Fibroblast of lung (primary cell): ENCODE data around the gene MLXIPL. TPM values are rescaled to one million over a fixed set of nuclear protein-coding genes. Genes with fewer than 3 reads are reported as not detected.
"Not testable (repeated sequence)": the region's sequence is repeated elsewhere in the genome, so short reads cannot be mapped to it uniquely, and the experiment has no call there.

ENCODE experiments used
- DNase-seq, 2 donors: peaks; one replicate each; pipeline versions ENCODE4 v3.0.0 to v3.0.0-alpha.2; 2010; ENCODE audit warnings: low read depth in 2 of 2
- H2AFZ ChIP-seq: 2 replicates; pipeline ENCODE4 v1.5.1; 2012; ENCODE audit warnings: low read length, control low read depth, inconsistent platforms
- H3K27ac ChIP-seq: 2 replicates; pipeline ENCODE4 v1.5.1; 2011; ENCODE audit warnings: low read length, control low read depth; ENCODE audit not compliant: insufficient read depth
- H3K27me3 ChIP-seq: 2 replicates; pipeline ENCODE4 v1.5.1; 2011; ENCODE audit warnings: mild to moderate bottlenecking, low read length; ENCODE audit not compliant: control insufficient read depth, insufficient read depth
- H3K36me3 ChIP-seq: 2 replicates; pipeline ENCODE4 v1.5.1; 2011; ENCODE audit warnings: low read length; ENCODE audit not compliant: control insufficient read depth, insufficient read depth
- H3K4me1 ChIP-seq: 2 replicates; pipeline ENCODE4 v1.5.1; 2011; ENCODE audit warnings: low read length; ENCODE audit not compliant: control insufficient read depth, insufficient read depth; ENCODE audit errors: extremely low read depth
- H3K4me2 ChIP-seq: 2 replicates; pipeline ENCODE4 v1.5.1; 2011; ENCODE audit warnings: low read length, control low read depth; ENCODE audit not compliant: insufficient read depth; ENCODE audit errors: extremely low read depth
- H3K4me3 ChIP-seq, 4 experiments: fragments of 200-600 bp in 1 of 4; sonication (generic) in 1 of 4; replicated peaks in 1 of 4; 2 replicates each; pipeline ENCODE4 v1.5.1; 2011 to 2016; ENCODE audit warnings: low read length in 4 of 4, low read depth in 3 of 4, mild to moderate bottlenecking in 3 of 4, control low read depth in 2 of 4, inconsistent platforms in 1 of 4, mixed read lengths in 1 of 4; ENCODE audit not compliant: insufficient read depth in 1 of 4; ENCODE audit errors: control extremely low read depth in 1 of 4
- H3K79me2 ChIP-seq: 2 replicates; pipeline ENCODE4 v1.5.1; 2012; ENCODE audit warnings: mild to moderate bottlenecking, low read length, inconsistent platforms; ENCODE audit not compliant: control insufficient read depth, insufficient read depth
- H3K9ac ChIP-seq: 2 replicates; pipeline ENCODE4 v1.5.1; 2011; ENCODE audit warnings: mild to moderate bottlenecking, low read length, control low read depth; ENCODE audit not compliant: insufficient read depth
- H3K9me3 ChIP-seq: 2 replicates; pipeline ENCODE4 v1.5.1; 2012; ENCODE audit warnings: low read depth, low read length; ENCODE audit not compliant: control insufficient read depth, insufficient read depth
- H4K20me1 ChIP-seq: 2 replicates; pipeline ENCODE4 v1.5.1; 2011; ENCODE audit warnings: low read length; ENCODE audit not compliant: control insufficient read depth, insufficient read depth; ENCODE audit errors: extremely low read depth
- CTCF ChIP-seq, 2 donors: IDR thresholded peaks in 1 of 2; conservative IDR thresholded peaks in 1 of 2; 1 replicate in 1 of 2; 2 replicates in 1 of 2; pipeline ENCODE4 v1.5.1; 2011 to 2012; ENCODE audit warnings: low read length in 2 of 2, control low read depth in 1 of 2, inconsistent platforms in 1 of 2, low read depth in 1 of 2, mild to moderate bottlenecking in 1 of 2
- EZH2 ChIP-seq: IDR thresholded peaks from 2 replicates; pipeline ENCODE4 v1.5.1; 2012; ENCODE audit warnings: low read length, control low read depth, mild to moderate bottlenecking; ENCODE audit errors: missing control alignments
- polyA plus RNA-seq, 2 donors: library from polyadenylated mRNA; depleted of rRNA in 1 of 2; stranded (reverse) in 1 of 2; unstranded in 1 of 2; fragments of >200 nt; gene quantifications; 2 replicates each; pipeline ENCODE4 v1.2.1, GENCODE V29; 2011 to 2012; ENCODE audit warnings: missing spikeins in 1 of 2
- total RNA-seq: library from RNA; depleted of rRNA; stranded (reverse); fragments of >200 nt; gene quantifications from 2 replicates; pipeline ENCODE4 v1.2.1, GENCODE V29; 2014

The MLXIPL gene
- total and polyA plus RNA-seq, 2 donors (not counting 1 experiment from before 2014, with no cell fraction given): not detected

- TF ChIP-seq EZH2 (no peak), CTCF (conservative IDR thresholded peaks at IDR 0.05 in 1 of 2, IDR thresholded peaks at IDR 0.05 in 1 of 2; ENCODE audit: low read depth in 1 of 2, low read length in 2 of 2) (no peak)
- Histone ChIP-seq H3K36me3 (peaks cover 4% of the 10 kb centered on the region), H3K9me3 (no peaks in the 10 kb centered on the region), H3K9ac (no peak overlapping the region), H2AFZ (no peak overlapping the region), H3K27ac (no peak overlapping the region), H3K27me3 (no peaks in the 10 kb centered on the region), H4K20me1 (no peaks in the 10 kb centered on the region), H3K4me1 (peaks cover 11% of the 10 kb centered on the region), H3K4me2 (peak overlapping the region; percentile 90), H3K79me2 (peaks cover 45% of the 10 kb centered on the region), H3K4me3 (peak overlapping the region in 3 of 4 experiments; percentile 72 to 88 (median 86))
- no peak for DNase-seq
Measured at GRCh38 chr7:73555411-73555982, 68.8 kb downstream of the MLXIPL start.

- not testable (repeated sequence) for DNase-seq, H4K20me1 ChIP-seq, H3K4me2 ChIP-seq, H3K4me3 ChIP-seq, H2AFZ ChIP-seq, H3K27me3 ChIP-seq, H3K9ac ChIP-seq, H3K4me1 ChIP-seq, H3K27ac ChIP-seq, H3K9me3 ChIP-seq, H3K36me3 ChIP-seq
- H3K79me2 ChIP-seq: peaks cover 52% of the 10 kb centered on the region
Measured at GRCh38 chr7:73550093-73550492, 74.2 kb downstream of the MLXIPL start.

GRCh38 chr7:73549176-73549575 is 75.1 kb downstream of the MLXIPL start:
- Histone ChIP-seq H3K4me1 (no peaks in the 10 kb centered on the region), H3K9me3 (no peaks in the 10 kb centered on the region), H3K27me3 (no peaks in the 10 kb centered on the region), H3K9ac (no peak overlapping the region), H3K36me3 (peaks cover 7% of the 10 kb centered on the region), H3K4me2 (no peak overlapping the region), H3K27ac (no peak overlapping the region), H3K79me2 (peaks cover 48% of the 10 kb centered on the region), H3K4me3 (no peak overlapping the region), H4K20me1 (no peaks in the 10 kb centered on the region), H2AFZ (no peak overlapping the region)
- TF ChIP-seq EZH2: no peak
- TF ChIP-seq CTCF (conservative IDR thresholded peaks at IDR 0.05 in 1 of 2, IDR thresholded peaks at IDR 0.05 in 1 of 2; ENCODE audit: low read depth in 1 of 2, low read length in 2 of 2): no peak
- DNase-seq: no peak
